H9 (cell line): ENCODE results near the gene ARHGEF6. TPM values are rescaled to one million over a fixed set of nuclear protein-coding genes. Genes with fewer than 3 reads are reported as not detected.

Source experiments
- DNase-seq: peaks from one replicate; pipeline ENCODE4 v3.0.0-alpha.2; 2017
- H2AFZ ChIP-seq: one replicate; pipeline ENCODE4 v1.6.1; 2013; ENCODE audit warnings: mild to moderate bottlenecking, low read length, control low read depth, moderate library complexity
- H2AK5ac ChIP-seq: 2 replicates; pipeline ENCODE4 v1.6.1; 2013; ENCODE audit warnings: low read length, control low read depth, mixed read lengths; ENCODE audit not compliant: insufficient read length
- H2BK120ac ChIP-seq: one replicate; pipeline ENCODE4 v1.6.1; 2013; ENCODE audit warnings: low read depth, mild to moderate bottlenecking, low read length, control low read depth, inconsistent platforms; ENCODE audit not compliant: poor library complexity, severe bottlenecking
- H2BK12ac ChIP-seq: 2 replicates; pipeline ENCODE4 v1.6.1; 2013; ENCODE audit warnings: low read length, control low read depth, mixed read lengths, low read depth; ENCODE audit not compliant: insufficient read length
- H2BK15ac ChIP-seq: 2 replicates; pipeline ENCODE4 v1.6.1; 2013; ENCODE audit warnings: low read depth, low read length, control low read depth
- H2BK20ac ChIP-seq: one replicate; pipeline ENCODE4 v1.6.1; 2013; ENCODE audit warnings: low read depth, mild to moderate bottlenecking, low read length, control low read depth, inconsistent platforms; ENCODE audit not compliant: poor library complexity, severe bottlenecking
- H2BK5ac ChIP-seq: 2 replicates; pipeline ENCODE4 v1.6.1; 2013; ENCODE audit warnings: low read length, control low read depth, mixed read lengths; ENCODE audit not compliant: insufficient read length
- H3K14ac ChIP-seq: 2 replicates; pipeline ENCODE4 v1.6.1; 2013; ENCODE audit warnings: low read length, control low read depth; ENCODE audit not compliant: insufficient read depth
- H3K18ac ChIP-seq: 2 replicates; pipeline ENCODE4 v1.6.1; 2013; ENCODE audit warnings: low read depth, mild to moderate bottlenecking, mixed read lengths, low read length, control low read depth; ENCODE audit not compliant: insufficient read length
- H3K23ac ChIP-seq: 2 replicates; pipeline ENCODE4 v1.6.1; 2013; ENCODE audit warnings: low read length, control low read depth, mixed read lengths, low read depth; ENCODE audit not compliant: insufficient read length
- H3K23me2 ChIP-seq: 2 replicates; pipeline ENCODE4 v1.6.1; 2013; ENCODE audit warnings: low read depth, mild to moderate bottlenecking, mixed read lengths, low read length, control low read depth; ENCODE audit not compliant: insufficient read length, poor library complexity, severe bottlenecking
- H3K27ac ChIP-seq: 2 replicates; pipeline ENCODE4 v1.5.1; 2013; ENCODE audit warnings: low read length, control low read depth, mixed read lengths, low read depth; ENCODE audit not compliant: insufficient read length
- H3K27me3 ChIP-seq: 2 replicates; pipeline ENCODE4 v1.6.1; 2013; ENCODE audit warnings: low read length, control low read depth, inconsistent platforms; ENCODE audit not compliant: insufficient read depth
- H3K4ac ChIP-seq: 2 replicates; pipeline ENCODE4 v1.6.1; 2013; ENCODE audit warnings: low read depth, mild to moderate bottlenecking, control low read depth, inconsistent platforms, low read length, moderate library complexity
- H3K4me1 ChIP-seq: 2 replicates; pipeline ENCODE4 v1.6.1; 2013; ENCODE audit warnings: low read length, control low read depth, inconsistent platforms; ENCODE audit not compliant: insufficient read depth
- H3K4me2 ChIP-seq: 2 replicates; pipeline ENCODE4 v1.6.1; 2013; ENCODE audit warnings: low read length, control low read depth, mixed read lengths; ENCODE audit not compliant: insufficient read length, insufficient read depth
- H3K56ac ChIP-seq: 2 replicates; pipeline ENCODE4 v1.6.1; 2013; ENCODE audit warnings: low read depth, mild to moderate bottlenecking, mixed read lengths, low read length, control low read depth; ENCODE audit not compliant: insufficient read length
- H3K79me1 ChIP-seq: 2 replicates; pipeline ENCODE4 v1.6.1; 2013; ENCODE audit warnings: low read depth, mild to moderate bottlenecking, moderate library complexity, low read length, control low read depth, inconsistent platforms; ENCODE audit not compliant: insufficient read depth, poor library complexity, severe bottlenecking
- H3K79me2 ChIP-seq: 2 replicates; pipeline ENCODE4 v1.6.1; 2013; ENCODE audit warnings: low read length, control low read depth, inconsistent platforms; ENCODE audit not compliant: insufficient read depth
- H3K9ac ChIP-seq: 2 replicates; pipeline ENCODE4 v1.6.1; 2013; ENCODE audit warnings: low read length, control low read depth, mixed read lengths; ENCODE audit not compliant: insufficient read length; ENCODE audit errors: extremely low read depth
- H3K9me3 ChIP-seq: one replicate; pipeline ENCODE4 v1.6.1; 2013; ENCODE audit warnings: low read depth, low read length, inconsistent platforms; ENCODE audit not compliant: control insufficient read depth
- H3T11ph ChIP-seq: one replicate; pipeline ENCODE4 v1.6.1; 2013; ENCODE audit warnings: mild to moderate bottlenecking, low read length, control low read depth, inconsistent platforms
- H4K20me1 ChIP-seq: one replicate; pipeline ENCODE4 v1.6.1; 2013; ENCODE audit not compliant: control insufficient read depth, insufficient read length, insufficient read depth
- H4K5ac ChIP-seq: 2 replicates; pipeline ENCODE4 v1.6.1; 2013; ENCODE audit warnings: low read depth, mild to moderate bottlenecking, mixed read lengths, low read length, control low read depth; ENCODE audit not compliant: insufficient read length
- H4K8ac ChIP-seq: replicated peaks from 2 replicates; pipeline ENCODE4 v1.6.1; 2013; ENCODE audit warnings: low read length, control low read depth, mixed read lengths, low read depth; ENCODE audit not compliant: insufficient read length
- H4K91ac ChIP-seq: 2 replicates; pipeline ENCODE4 v1.6.1; 2013; ENCODE audit warnings: low read depth, mild to moderate bottlenecking, moderate library complexity, mixed read lengths, low read length, control low read depth; ENCODE audit not compliant: insufficient read length
- H3K27ac Mint-ChIP-seq, 3 experiments: 2 replicates in 2 of 3; 3 replicates in 1 of 3; pipeline ENCODE4 v1.8.0; 2020 to 2021; ENCODE audit warnings: mixed read lengths in 3 of 3, mild to moderate bottlenecking in 1 of 3, moderate library complexity in 1 of 3
- H3K27me3 Mint-ChIP-seq: 2 replicates; pipeline ENCODE4 v1.8.0; 2021; ENCODE audit warnings: low read depth, mild to moderate bottlenecking, moderate library complexity, mixed read lengths
- H3K36me3 Mint-ChIP-seq, 3 experiments: 2 replicates in 2 of 3; 3 replicates in 1 of 3; pipeline ENCODE4 v1.8.0; 2020 to 2021; ENCODE audit warnings: low read depth in 3 of 3, mixed read lengths in 3 of 3; ENCODE audit not compliant: insufficient read depth in 1 of 3
- H3K4me1 Mint-ChIP-seq, 2 experiments: 2 replicates each; pipeline ENCODE4 v1.8.0; 2020; ENCODE audit warnings: mixed read lengths in 2 of 2
- H3K4me3 Mint-ChIP-seq, 2 experiments: 2 replicates in 1 of 2; 3 replicates in 1 of 2; pipeline ENCODE4 v1.8.0; 2020 to 2021; ENCODE audit warnings: mild to moderate bottlenecking in 2 of 2, mixed read lengths in 2 of 2, moderate library complexity in 1 of 2
- H3K9me3 Mint-ChIP-seq, 2 experiments: 2 replicates in 1 of 2; 3 replicates in 1 of 2; pipeline ENCODE4 v1.8.0; 2020; ENCODE audit warnings: mild to moderate bottlenecking in 2 of 2, mixed read lengths in 2 of 2, moderate library complexity in 1 of 2
- CTCF ChIP-seq: fragments of 200-600 bp; sonication (generic); conservative IDR thresholded peaks from 3 replicates; pipeline ENCODE4 v1.8.0; 2021; ENCODE audit warnings: antibody characterized with exemption, mild to moderate bottlenecking
- WGBS: extraction: QIAGEN DNeasy Blood & Tissue Kit; methylation state at CpG from one replicate; pipeline ENCODE4 v1.1.7; 2013; ENCODE audit warnings: missing lambda C conversion rate, low lambda C conversion rate, mixed read lengths; ENCODE audit not compliant: insufficient read length; ENCODE audit errors: extremely low coverage; 5-methylcytosine and 5-hydroxymethylcytosine counted together
- total RNA-seq: library from RNA; stranded (reverse); gene quantifications from 2 replicates; pipeline ENCODE4 v1.2.1, GENCODE V29; 2021

ARHGEF6 gene
- total RNA-seq, 1 experiment from 2014 or later: 3.6 TPM

GRCh38 chrX:136819031-136819703, 38.4 kb upstream of the ARHGEF6 start:
- Histone ChIP-seq H3K14ac (no peak overlapping the region), H3K4ac (no peak overlapping the region), H3T11ph (no peak overlapping the region), H2BK12ac (no peak overlapping the region), H2AFZ (no peak overlapping the region), H3K23ac (no peak overlapping the region), H4K91ac (no peak overlapping the region), H4K5ac (no peak overlapping the region), H2AK5ac (no peak overlapping the region), H4K8ac (no peak overlapping the region), H3K4me1 (no peaks in the 10 kb centered on the region), H3K27ac (no peak overlapping the region), H3K4me2 (no peak overlapping the region), H3K56ac (no peak overlapping the region), H3K18ac (no peak overlapping the region), H2BK5ac (no peak overlapping the region), H3K79me2 (no peaks in the 10 kb centered on the region), H2BK15ac (no peak overlapping the region), H2BK20ac (no peak overlapping the region), H3K27me3 (no peaks in the 10 kb centered on the region), H3K9ac (no peak overlapping the region), H3K9me3 (peaks cover 42% of the 10 kb centered on the region), H4K20me1 (no peaks in the 10 kb centered on the region), H2BK120ac (no peak overlapping the region), H3K79me1 (no peaks in the 10 kb centered on the region), H3K23me2 (no peaks in the 10 kb centered on the region)
- TF ChIP-seq CTCF: no peak
- no peak for DNase-seq
- Mint-ChIP-seq H3K36me3 (peaks cover 0 to 12% (median 2%) of the 10 kb centered on the region in 3 experiments; a peak in 5 of 7 replicates), H3K27ac (no peak overlapping the region), H3K4me3 (no peak overlapping the region), H3K9me3 (peaks cover 50 to 63% of the 10 kb centered on the region in 2 experiments), H3K4me1 (0 out of 4 replicates have a peak, but pooled peaks cover 0 to 2% of the 10 kb centered on the region in 2 experiments), H3K27me3 (no peaks in the 10 kb centered on the region; the same call in 1 of the 2 replicates)
- no CpG with 5 or more reads among the region's 5 CpGs for WGBS
